ENCODE data around the gene KANTR. TPM values are rescaled to one million over a fixed set of nuclear protein-coding genes. Genes with fewer than 3 reads are reported as not detected.

KANTR gene, protein sequence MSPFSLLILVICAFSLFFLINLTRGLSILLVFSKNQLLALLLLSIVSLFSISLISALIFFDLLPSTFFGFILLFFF
- 2.9 and 7.3 TPM in 2 replicates for total RNA-seq

DNA sequence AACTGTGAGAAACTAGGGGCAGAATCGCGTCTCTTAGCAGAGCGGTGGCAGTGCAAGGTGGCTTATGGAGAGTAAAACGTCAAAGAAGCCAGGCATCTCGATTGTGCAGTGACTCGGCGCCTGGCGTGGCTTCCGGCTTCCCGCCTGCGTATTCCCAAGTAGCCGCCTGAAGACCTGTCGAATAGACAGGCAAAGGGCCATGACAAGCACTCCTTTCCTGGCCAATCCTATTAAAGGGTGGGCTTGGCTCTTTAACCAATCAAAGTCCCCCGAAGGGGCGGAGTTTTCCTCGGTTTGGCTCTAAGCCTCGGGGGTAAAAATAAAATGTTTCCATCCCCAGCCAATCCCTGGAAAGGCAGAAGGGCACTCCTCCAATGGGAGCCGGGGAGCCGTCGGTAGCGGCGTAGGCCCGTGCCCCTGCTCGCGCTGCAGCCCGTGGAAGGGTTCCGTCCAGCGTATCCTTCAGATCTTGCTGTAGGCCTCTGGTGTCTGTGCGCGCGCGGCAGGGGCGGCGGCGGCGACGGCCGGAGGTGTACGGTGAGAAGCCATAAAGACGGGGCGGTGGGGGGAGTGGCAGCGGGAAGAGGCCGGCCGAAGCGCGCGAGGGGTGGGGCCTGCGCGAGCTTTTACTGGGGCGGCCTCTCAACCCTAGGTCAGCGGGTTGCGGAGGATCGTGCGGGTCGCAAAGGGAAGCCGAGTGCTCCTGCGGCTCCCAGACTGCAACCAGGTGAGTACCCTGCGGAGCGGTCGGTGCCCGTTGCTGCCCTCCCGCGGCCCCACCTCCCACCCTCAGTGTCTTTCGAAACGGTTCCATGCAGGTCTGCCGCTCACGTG lies at the start of gene KANTR:
Gene KANTR, plus strand, starts transcription at position 395 of the 834 bp plus-strand sequence. CDS start 30,131 bp downstream, outside the sequence.

DNA sequence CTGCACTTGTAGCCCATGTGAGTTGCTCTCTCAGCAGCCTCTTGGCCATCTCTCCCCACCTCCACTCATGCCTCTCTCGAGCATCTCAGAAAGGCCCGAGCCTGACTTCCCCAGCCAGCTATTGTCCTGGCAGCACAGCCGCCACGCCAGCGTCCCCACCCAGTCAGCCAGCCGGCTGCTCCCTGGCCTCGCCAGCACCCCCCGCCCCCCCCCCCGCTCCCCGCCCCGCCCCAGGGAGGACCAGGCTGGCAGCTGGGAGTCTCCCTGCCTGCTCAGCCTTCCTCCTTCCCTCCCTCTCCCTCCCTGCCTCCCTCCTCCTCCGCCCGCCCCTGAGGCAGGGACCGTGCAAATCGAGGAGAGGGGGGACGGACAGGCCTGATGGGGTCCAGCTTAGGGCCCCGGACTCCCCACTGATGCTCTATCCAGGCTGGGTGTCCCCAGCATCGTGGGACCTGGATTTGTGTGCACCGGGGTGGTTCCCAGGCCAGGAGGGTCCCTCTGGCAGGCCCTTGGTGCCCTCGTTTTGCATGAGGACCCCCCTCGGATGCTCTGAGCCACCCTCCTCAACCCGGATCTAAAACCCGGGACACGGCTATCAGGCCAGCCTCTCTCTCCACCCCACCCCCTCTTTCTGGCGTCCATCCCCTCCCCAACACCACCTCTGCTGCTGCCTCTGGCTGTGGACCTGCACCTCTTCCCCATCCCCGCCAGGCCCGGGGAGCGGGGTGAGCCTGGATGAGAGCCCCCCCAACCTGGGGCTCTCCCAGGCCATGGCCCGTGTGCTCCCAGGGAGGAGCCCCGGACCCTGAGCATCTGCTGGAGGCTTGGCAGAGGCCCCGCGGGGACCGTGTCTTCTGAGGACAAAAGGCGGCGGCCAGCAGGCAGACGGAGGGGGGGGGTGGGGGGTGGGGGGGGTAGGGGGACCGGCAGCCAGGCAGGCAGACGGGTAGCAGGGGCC lies 45.5 kb upstream of the KANTR start, which contains the start of gene GPR173:
Gene GPR173, plus strand, starts transcription at position 621 of the 958 bp plus-strand sequence. CDS start 27,833 bp downstream, outside the sequence.

DNA sequence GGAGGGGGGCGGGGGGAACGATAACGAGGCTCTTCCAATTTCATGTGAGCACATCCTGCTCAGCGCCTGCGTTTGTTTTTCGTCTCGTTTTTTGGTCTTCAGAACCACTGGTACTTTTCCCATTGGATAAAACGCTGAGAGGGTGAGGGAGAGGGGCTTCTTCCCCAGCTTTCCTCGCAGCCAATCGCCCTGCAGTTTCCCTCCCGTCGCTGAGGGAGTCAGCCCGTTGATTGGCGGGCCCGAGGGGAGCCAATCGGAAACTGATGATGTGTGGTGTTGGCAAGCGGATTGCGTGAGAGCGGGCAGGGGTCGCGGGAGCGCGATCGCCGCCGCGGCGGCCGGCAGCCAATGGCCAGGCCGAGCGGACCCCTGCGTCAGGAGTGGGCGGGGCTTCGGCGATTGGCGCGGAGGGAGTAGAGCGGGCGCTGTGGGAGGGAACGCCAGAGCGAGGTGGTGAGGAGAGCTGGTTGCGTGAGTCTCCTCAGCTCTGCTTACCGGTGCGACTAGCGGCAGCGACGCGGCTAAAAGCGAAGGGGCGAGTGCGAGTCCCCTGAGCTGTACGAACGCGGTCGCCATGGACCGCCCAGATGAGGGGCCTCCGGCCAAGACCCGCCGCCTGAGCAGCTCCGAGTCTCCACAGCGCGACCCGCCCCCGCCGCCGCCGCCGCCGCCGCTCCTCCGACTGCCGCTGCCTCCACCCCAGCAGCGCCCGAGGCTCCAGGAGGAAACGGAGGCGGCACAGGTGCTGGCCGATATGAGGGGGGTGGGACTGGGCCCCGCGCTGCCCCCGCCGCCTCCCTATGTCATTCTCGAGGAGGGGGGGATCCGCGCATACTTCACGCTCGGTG lies 11.8 kb upstream of the KANTR start, which contains the start of gene TSPYL2:
Gene TSPYL2, plus strand, starts transcription at position 443 of the 848 bp plus-strand sequence. Its CDS starts 132 bp downstream, at position 575.

Other genes with a start within 250 kb of the KANTR start
- gene XAGE3, start 226.1 kb upstream of the KANTR start, total RNA-seq = not detected in 2 replicates
- 17.2 and 17.6 TPM in 2 replicates for gene FAM156B, start 196.8 kb upstream of the KANTR start, total RNA-seq
- gene FAM156A, start 135.6 kb upstream of the KANTR start, total RNA-seq = 11.3 and 20.9 TPM in 2 replicates
- 2.0 and 2.1 TPM in 2 replicates for gene GPR173, start 45.4 kb upstream of the KANTR start, total RNA-seq
- gene TSPYL2, start 11.8 kb upstream of the KANTR start, total RNA-seq = 13.0 and 15.5 TPM in 2 replicates
- 113 and 164 TPM in 2 replicates for gene KDM5C, start 131.1 kb downstream of the KANTR start, total RNA-seq
- 4.0 and 4.2 TPM in 2 replicates for gene IQSEC2, start 187.4 kb downstream of the KANTR start, total RNA-seq